ENCODE measurements around the gene ATP11A. TPM values are rescaled to one million over a fixed set of nuclear protein-coding genes. Genes with fewer than 3 reads are reported as not detected.

The ATP11A gene
- total RNA-seq, 1 experiment from 2014 or later = 41.2 TPM

- Mint-ChIP-seq H3K36me3 (ENCODE audit: insufficient read depth, unreplicated experiment) (no peaks in the 10 kb centered on the region), H3K4me1 (ENCODE audit: insufficient read depth, unreplicated experiment) (no peaks in the 10 kb centered on the region), H3K9me3 (ENCODE audit: unreplicated experiment) (no peaks in the 10 kb centered on the region), H3K27me3 (ENCODE audit: insufficient read depth, unreplicated experiment) (no peaks in the 10 kb centered on the region), H3K4me3 (ENCODE audit: unreplicated experiment) (no peak overlapping the region), H3K27ac (ENCODE audit: low read depth, unreplicated experiment) (no peak overlapping the region)
- ChIA-PET CTCF (interaction anchor here (0.6 kb wide), 1 partner anchor 31 kb away, joined by 3 read pairs; no protein-coding TSS in a partner anchor), POLR2A (no interaction called here)
- TF ChIP-seq, protein P1, sequence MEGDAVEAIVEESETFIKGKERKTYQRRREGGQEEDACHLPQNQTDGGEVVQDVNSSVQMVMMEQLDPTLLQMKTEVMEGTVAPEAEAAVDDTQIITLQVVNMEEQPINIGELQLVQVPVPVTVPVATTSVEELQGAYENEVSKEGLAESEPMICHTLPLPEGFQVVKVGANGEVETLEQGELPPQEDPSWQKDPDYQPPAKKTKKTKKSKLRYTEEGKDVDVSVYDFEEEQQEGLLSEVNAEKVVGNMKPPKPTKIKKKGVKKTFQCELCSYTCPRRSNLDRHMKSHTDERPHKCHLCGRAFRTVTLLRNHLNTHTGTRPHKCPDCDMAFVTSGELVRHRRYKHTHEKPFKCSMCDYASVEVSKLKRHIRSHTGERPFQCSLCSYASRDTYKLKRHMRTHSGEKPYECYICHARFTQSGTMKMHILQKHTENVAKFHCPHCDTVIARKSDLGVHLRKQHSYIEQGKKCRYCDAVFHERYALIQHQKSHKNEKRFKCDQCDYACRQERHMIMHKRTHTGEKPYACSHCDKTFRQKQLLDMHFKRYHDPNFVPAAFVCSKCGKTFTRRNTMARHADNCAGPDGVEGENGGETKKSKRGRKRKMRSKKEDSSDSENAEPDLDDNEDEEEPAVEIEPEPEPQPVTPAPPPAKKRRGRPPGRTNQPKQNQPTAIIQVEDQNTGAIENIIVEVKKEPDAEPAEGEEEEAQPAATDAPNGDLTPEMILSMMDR (IDR thresholded peaks at IDR 0.05; ENCODE audit: unreplicated experiment) = no peak
- no TSS peak for BruUV-seq (replicated peaks)
- intact Hi-C loops (cut with micrococcal nuclease) = no loop called here
- DNase-seq (ENCODE audit: unreplicated experiment) = no peak
These were observed 66.7 kb downstream of the ATP11A start for GRCh38 chr13:112756511-112756966.

- TF ChIP-seq, protein P1 (IDR thresholded peaks at IDR 0.05; ENCODE audit: unreplicated experiment) = no peak
- Mint-ChIP-seq H3K27me3 (ENCODE audit: insufficient read depth, unreplicated experiment) (no peaks in the 10 kb centered on the region), H3K4me1 (ENCODE audit: insufficient read depth, unreplicated experiment) (no peaks in the 10 kb centered on the region), H3K27ac (ENCODE audit: low read depth, unreplicated experiment) (no peak overlapping the region), H3K4me3 (ENCODE audit: unreplicated experiment) (no peak overlapping the region), H3K36me3 (ENCODE audit: insufficient read depth, unreplicated experiment) (no peaks in the 10 kb centered on the region), H3K9me3 (ENCODE audit: unreplicated experiment) (no peaks in the 10 kb centered on the region)
- intact Hi-C loops (cut with micrococcal nuclease) = no loop called here
- BruUV-seq (replicated peaks) = no TSS peak
- CTCF ChIA-PET = interaction anchor here (0.6 kb wide), 2 partner anchors 32 to 101 kb away, joined by 3 read pairs; no protein-coding TSS in a partner anchor
- POLR2A ChIA-PET = no interaction called here
- DNase-seq (ENCODE audit: unreplicated experiment) = no peak
These were observed 67.3 kb downstream of the ATP11A start for GRCh38 chr13:112756967-112757758.

GRCh38 chr13:112757759-112758086 lies 67.9 kb downstream of the ATP11A start:
- no peak overlapping the region for H3K27ac Mint-ChIP-seq (ENCODE audit: low read depth, unreplicated experiment)
- ChIA-PET CTCF (no interaction called here), POLR2A (no interaction called here)
- TF ChIP-seq, protein P1 (IDR thresholded peaks at IDR 0.05; ENCODE audit: unreplicated experiment) = no peak
- BruUV-seq (replicated peaks) = no TSS peak
- no peak for DNase-seq (ENCODE audit: unreplicated experiment)
- no peaks in the 10 kb centered on the region for H3K4me1 Mint-ChIP-seq (ENCODE audit: insufficient read depth, unreplicated experiment)
- no peaks in the 10 kb centered on the region for H3K27me3 Mint-ChIP-seq (ENCODE audit: insufficient read depth, unreplicated experiment)
- no peak overlapping the region for H3K4me3 Mint-ChIP-seq (ENCODE audit: unreplicated experiment)
- intact Hi-C loops (cut with micrococcal nuclease) = no loop called here
- H3K36me3 Mint-ChIP-seq (ENCODE audit: insufficient read depth, unreplicated experiment) = no peaks in the 10 kb centered on the region
- H3K9me3 Mint-ChIP-seq (ENCODE audit: unreplicated experiment) = no peaks in the 10 kb centered on the region

DNA sequence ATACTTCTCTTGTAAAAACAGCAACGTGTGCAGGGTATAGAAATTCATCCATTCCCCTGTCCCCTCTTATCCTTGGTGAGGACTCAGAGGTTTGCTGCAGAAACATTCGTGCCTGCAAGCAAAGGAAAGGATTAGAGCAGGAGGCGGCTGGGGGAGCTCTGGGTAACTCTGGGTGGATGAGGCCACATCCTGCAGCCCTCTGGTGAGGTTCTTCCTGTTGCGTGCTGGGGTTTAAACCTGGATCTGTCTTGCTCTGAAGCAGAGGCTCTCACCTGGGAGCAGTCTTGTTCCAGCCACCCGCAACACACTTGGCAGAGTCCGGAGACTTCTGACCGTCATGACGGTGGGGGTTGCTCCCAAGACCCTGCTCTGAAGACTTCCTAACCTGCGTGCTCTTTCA lies 69.2 kb downstream of the ATP11A start:
- intact Hi-C loops (cut with micrococcal nuclease) = no loop called here
- no TSS peak for BruUV-seq (replicated peaks)
- H3K27me3 Mint-ChIP-seq (ENCODE audit: insufficient read depth, unreplicated experiment) = no peaks in the 10 kb centered on the region

More for the DNA sequence above, 69.2 kb downstream of the ATP11A start:
- Mint-ChIP-seq H3K36me3 (ENCODE audit: insufficient read depth, unreplicated experiment) (peaks cover 6% of the 10 kb centered on the region), H3K9me3 (ENCODE audit: unreplicated experiment) (no peaks in the 10 kb centered on the region), H3K4me1 (ENCODE audit: insufficient read depth, unreplicated experiment) (no peaks in the 10 kb centered on the region), H3K4me3 (ENCODE audit: unreplicated experiment) (no peak overlapping the region), H3K27ac (ENCODE audit: low read depth, unreplicated experiment) (no peak overlapping the region)
- DNase-seq (ENCODE audit: unreplicated experiment) = no peak
- ChIA-PET POLR2A (no interaction called here), CTCF (no interaction called here)
- TF ChIP-seq, protein P1 (IDR thresholded peaks at IDR 0.05; ENCODE audit: unreplicated experiment) = no peak

Data from MCF 10A (cell line).